SU-DHL-6 (cell line): ENCODE data around the gene DGKH.
"Not testable (repeated sequence)": the region's sequence is repeated elsewhere in the genome, so short reads cannot be mapped to it uniquely, and the experiment has no call there.

Experiments
- H2AFZ ChIP-seq: fragments of 200-600 bp; sonication (generic); 2 replicates; pipeline ENCODE4 v1.6.1; 2014; ENCODE audit warnings: low read depth, mild to moderate bottlenecking, moderate library complexity, mixed read lengths, antibody characterized with exemption, low read length; ENCODE audit not compliant: severe bottlenecking
- H3F3A ChIP-seq: fragments of 200-600 bp; shearing (Covaris generic); 2 replicates; pipeline ENCODE4 v1.6.0; 2016; ENCODE audit warnings: antibody characterized with exemption, mild to moderate bottlenecking; ENCODE audit not compliant: insufficient read depth
- H3K27ac ChIP-seq: fragments of 200-600 bp; sonication (generic); 2 replicates; pipeline ENCODE4 v1.5.1; 2016; ENCODE audit warnings: low read depth, mild to moderate bottlenecking, low read length, moderate library complexity, mixed read lengths
- H3K27me3 ChIP-seq: fragments of 200-600 bp; sonication (generic), shearing (Covaris generic); 2 replicates; pipeline ENCODE4 v1.6.0; 2014; ENCODE audit warnings: mild to moderate bottlenecking, low read length
- H3K36me3 ChIP-seq: fragments of 200-600 bp; sonication (generic); 2 replicates; pipeline ENCODE4 v1.6.1; 2014; ENCODE audit warnings: mild to moderate bottlenecking, low read length, mixed read lengths
- H3K4me2 ChIP-seq: fragments of 300-600, 200-600 bp; shearing (Covaris generic), sonication (generic); 2 replicates; pipeline ENCODE4 v1.6.0; 2014; ENCODE audit warnings: low read length, low read depth, mild to moderate bottlenecking; ENCODE audit not compliant: poor library complexity, severe bottlenecking
- H3K4me3 ChIP-seq: fragments of 200-600 bp; sonication (generic); 2 replicates; pipeline ENCODE4 v1.5.1; 2014; ENCODE audit warnings: antibody characterized with exemption, low read length, mild to moderate bottlenecking, mixed read lengths; ENCODE audit not compliant: insufficient read depth, poor library complexity, severe bottlenecking
- H3K79me2 ChIP-seq: fragments of 200-600 bp; sonication (generic); 2 replicates; pipeline ENCODE4 v1.6.1; 2014; ENCODE audit warnings: mild to moderate bottlenecking, low read length, moderate library complexity; ENCODE audit not compliant: insufficient read depth
- H3K9ac ChIP-seq: fragments of 200-600 bp; sonication (generic); 2 replicates; pipeline ENCODE4 v1.7.0; 2014; ENCODE audit warnings: mild to moderate bottlenecking, low read length
- H3K9me2 ChIP-seq: fragments of 200-600 bp; sonication (generic); replicated peaks from 2 replicates; pipeline ENCODE4 v1.6.1; 2014; ENCODE audit warnings: low read length; ENCODE audit not compliant: insufficient read depth
- H3K9me3 ChIP-seq: fragments of 200-600 bp; sonication (generic); 2 replicates; pipeline ENCODE4 v1.6.1; 2014; ENCODE audit warnings: low read length, mixed read lengths; ENCODE audit not compliant: insufficient read depth
- H4K20me1 ChIP-seq: fragments of 200-600 bp; sonication (generic); 2 replicates; pipeline ENCODE4 v1.6.1; 2014; ENCODE audit warnings: low read depth, mild to moderate bottlenecking, antibody characterized with exemption, low read length, moderate library complexity, mixed read lengths
- EZH2phosphoT487 ChIP-seq: fragments of 200-600 bp; sonication (generic), shearing (Covaris generic); conservative IDR thresholded peaks from 2 replicates; pipeline ENCODE4 v1.6.1; 2018; ENCODE audit warnings: mild to moderate bottlenecking, antibody characterized with exemption, low read length, moderate library complexity, mixed read lengths
- TF ChIP-seq, protein P1 (sequence below): fragments of 200-600 bp; sonication (generic); IDR thresholded peaks from one replicate; pipeline ENCODE4 v1.5.1; 2017; ENCODE audit warnings: antibody characterized with exemption, mild to moderate bottlenecking, low read length, moderate library complexity; ENCODE audit not compliant: insufficient read depth, poor library complexity, severe bottlenecking

The DGKH gene

DNA sequence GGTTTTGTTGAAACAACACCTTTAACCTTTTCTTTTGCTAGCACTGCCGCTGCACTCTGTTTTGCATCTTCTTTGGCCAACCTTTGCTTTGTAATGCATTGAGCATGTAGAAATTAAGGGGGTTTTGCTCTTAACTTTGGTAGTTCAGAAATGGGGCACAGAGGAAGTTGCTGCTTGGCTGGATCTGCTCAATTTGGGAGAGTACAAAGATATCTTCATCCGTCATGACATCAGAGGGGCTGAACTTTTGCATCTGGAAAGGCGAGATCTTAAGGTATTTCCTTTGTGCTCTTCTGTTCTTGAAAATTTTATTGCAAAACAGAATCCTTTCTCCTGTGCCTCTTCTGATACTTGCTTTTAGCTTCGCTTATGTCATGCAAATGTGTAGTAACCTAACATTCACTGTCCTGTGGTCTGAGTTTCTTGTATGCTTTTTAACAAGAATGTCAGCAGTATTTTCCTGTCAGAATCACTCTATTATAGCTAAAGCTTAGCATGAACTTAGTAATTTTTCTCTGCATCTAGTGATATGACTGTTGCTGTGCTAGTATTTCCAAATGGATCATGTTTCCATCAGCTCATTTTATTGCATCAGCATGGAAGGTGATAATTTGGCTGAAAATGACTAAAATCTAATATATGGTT, 172.8 kb downstream of the DGKH start:
- H3K36me3 ChIP-seq: no peaks in the 10 kb centered on the region; the same call in 1 of the 2 replicates
- H3K4me2 ChIP-seq: no peak overlapping the region
- H3K4me3 ChIP-seq: no peak overlapping the region
- no peak overlapping the region for H3K27ac ChIP-seq
- H3K9me2 ChIP-seq: no peaks in the 10 kb centered on the region
- no peak for TF ChIP-seq EZH2phosphoT487
- H3K9ac ChIP-seq: no peak overlapping the region
- no peaks in the 10 kb centered on the region for H3K9me3 ChIP-seq
- H3K27me3 ChIP-seq: no peaks in the 10 kb centered on the region
- H3F3A ChIP-seq: no peaks in the 10 kb centered on the region
- no peaks in the 10 kb centered on the region for H4K20me1 ChIP-seq
- H2AFZ ChIP-seq: no peak overlapping the region
- no peaks in the 10 kb centered on the region for H3K79me2 ChIP-seq

DNA sequence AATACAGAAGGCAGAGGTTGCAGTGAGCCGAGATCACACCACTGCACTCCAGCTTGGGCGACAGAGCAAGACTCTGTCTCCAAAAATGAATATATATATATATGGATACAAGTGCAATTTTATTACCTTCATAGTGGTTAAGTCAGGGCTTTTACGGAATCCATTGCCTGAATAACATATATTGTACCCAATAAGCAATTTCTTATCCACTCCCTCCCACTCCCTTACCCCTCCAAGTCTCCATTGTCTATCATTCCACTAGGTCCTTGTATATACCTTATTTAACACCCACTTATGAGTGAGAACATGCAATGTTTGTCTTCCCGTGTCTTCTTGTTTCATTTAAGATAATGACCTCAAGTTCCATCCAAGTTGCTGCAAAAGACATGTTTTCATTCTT, 175.2 kb downstream of the DGKH start:
- H3F3A ChIP-seq: no peaks in the 10 kb centered on the region; the same call in 1 of the 2 replicates
- no peaks in the 10 kb centered on the region; the same call in 1 of the 2 replicates for H3K36me3 ChIP-seq
- no peaks in the 10 kb centered on the region for H4K20me1 ChIP-seq
- H2AFZ ChIP-seq: no peak overlapping the region
- H3K9ac ChIP-seq: no peak overlapping the region
- TF ChIP-seq EZH2phosphoT487: no peak
- TF ChIP-seq, protein P1, sequence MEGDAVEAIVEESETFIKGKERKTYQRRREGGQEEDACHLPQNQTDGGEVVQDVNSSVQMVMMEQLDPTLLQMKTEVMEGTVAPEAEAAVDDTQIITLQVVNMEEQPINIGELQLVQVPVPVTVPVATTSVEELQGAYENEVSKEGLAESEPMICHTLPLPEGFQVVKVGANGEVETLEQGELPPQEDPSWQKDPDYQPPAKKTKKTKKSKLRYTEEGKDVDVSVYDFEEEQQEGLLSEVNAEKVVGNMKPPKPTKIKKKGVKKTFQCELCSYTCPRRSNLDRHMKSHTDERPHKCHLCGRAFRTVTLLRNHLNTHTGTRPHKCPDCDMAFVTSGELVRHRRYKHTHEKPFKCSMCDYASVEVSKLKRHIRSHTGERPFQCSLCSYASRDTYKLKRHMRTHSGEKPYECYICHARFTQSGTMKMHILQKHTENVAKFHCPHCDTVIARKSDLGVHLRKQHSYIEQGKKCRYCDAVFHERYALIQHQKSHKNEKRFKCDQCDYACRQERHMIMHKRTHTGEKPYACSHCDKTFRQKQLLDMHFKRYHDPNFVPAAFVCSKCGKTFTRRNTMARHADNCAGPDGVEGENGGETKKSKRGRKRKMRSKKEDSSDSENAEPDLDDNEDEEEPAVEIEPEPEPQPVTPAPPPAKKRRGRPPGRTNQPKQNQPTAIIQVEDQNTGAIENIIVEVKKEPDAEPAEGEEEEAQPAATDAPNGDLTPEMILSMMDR: no peak
- no peaks in the 10 kb centered on the region for H3K9me3 ChIP-seq
- no peaks in the 10 kb centered on the region for H3K79me2 ChIP-seq
- no peak overlapping the region for H3K4me2 ChIP-seq
- no peak overlapping the region for H3K27ac ChIP-seq
- H3K4me3 ChIP-seq: no peak overlapping the region
- no peaks in the 10 kb centered on the region for H3K27me3 ChIP-seq
- H3K9me2 ChIP-seq: no peaks in the 10 kb centered on the region

DNA sequence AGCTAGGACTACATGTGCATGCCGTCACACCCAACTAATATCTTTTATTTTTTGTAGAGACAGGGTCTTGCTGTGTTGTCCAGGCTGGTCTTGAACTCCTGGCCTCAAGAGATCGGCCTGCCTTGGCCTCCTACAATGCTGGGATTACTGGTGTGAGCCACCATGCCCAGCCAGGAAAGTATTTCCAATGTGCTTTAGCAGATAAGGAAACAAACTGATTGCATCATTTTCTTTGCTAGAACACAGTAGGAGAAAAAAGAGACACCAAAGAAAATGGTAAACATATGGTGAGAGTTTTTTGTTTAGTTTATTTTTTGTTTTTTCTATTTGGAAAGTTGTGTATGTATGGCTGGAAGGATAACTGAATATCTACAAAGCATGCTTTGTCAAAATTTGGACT, 176.6 kb downstream of the DGKH start:
- H3K27ac ChIP-seq: no peak overlapping the region
- H3K9me2 ChIP-seq: no peaks in the 10 kb centered on the region
- TF ChIP-seq, protein P1: no peak
- no peak for TF ChIP-seq EZH2phosphoT487
- H3K4me2 ChIP-seq: no peak overlapping the region
- no peaks in the 10 kb centered on the region for H4K20me1 ChIP-seq
- H3K36me3 ChIP-seq: no peaks in the 10 kb centered on the region; the same call in 1 of the 2 replicates
- H3K79me2 ChIP-seq: no peaks in the 10 kb centered on the region
- no peak overlapping the region for H3K9ac ChIP-seq
- no peak overlapping the region for H2AFZ ChIP-seq
- no peak overlapping the region for H3K4me3 ChIP-seq
- H3K9me3 ChIP-seq: no peaks in the 10 kb centered on the region
- no peaks in the 10 kb centered on the region for H3K27me3 ChIP-seq
- no peaks in the 10 kb centered on the region; the same call in 1 of the 2 replicates for H3F3A ChIP-seq

DNA sequence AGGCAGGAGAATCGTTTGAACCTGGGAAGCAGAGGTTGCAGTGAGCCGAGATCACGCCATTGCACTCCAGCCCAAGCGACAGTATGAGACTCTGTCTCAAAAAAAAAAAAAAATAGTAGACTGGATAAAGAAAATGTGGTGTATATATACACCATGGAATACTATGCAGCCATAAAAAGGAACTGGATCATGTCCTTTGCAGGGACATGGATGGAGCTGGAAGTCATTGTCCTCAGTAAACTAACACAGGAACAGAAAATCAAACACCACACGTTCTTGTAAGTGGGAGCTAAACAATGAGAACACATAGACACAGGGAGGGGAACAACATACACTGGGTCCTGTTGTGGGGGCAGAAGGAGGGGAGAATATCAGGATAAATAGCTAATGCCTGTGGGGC, 178.3 kb downstream of the DGKH start:
- not testable (repeated sequence) for H3K4me3 ChIP-seq, H3K27me3 ChIP-seq, H3F3A ChIP-seq, H3K4me2 ChIP-seq, H4K20me1 ChIP-seq, H3K36me3 ChIP-seq, H3K9ac ChIP-seq, H2AFZ ChIP-seq, H3K9me2 ChIP-seq, H3K27ac ChIP-seq, H3K9me3 ChIP-seq, H3K79me2 ChIP-seq
